ENCODE results near the gene NRXN2. TPM values are rescaled to one million over a fixed set of nuclear protein-coding genes. Genes with fewer than 3 reads are reported as not detected.

Gene NRXN2
- total RNA-seq, 1 donor from 2014 or later: 0.12 TPM

DNA sequence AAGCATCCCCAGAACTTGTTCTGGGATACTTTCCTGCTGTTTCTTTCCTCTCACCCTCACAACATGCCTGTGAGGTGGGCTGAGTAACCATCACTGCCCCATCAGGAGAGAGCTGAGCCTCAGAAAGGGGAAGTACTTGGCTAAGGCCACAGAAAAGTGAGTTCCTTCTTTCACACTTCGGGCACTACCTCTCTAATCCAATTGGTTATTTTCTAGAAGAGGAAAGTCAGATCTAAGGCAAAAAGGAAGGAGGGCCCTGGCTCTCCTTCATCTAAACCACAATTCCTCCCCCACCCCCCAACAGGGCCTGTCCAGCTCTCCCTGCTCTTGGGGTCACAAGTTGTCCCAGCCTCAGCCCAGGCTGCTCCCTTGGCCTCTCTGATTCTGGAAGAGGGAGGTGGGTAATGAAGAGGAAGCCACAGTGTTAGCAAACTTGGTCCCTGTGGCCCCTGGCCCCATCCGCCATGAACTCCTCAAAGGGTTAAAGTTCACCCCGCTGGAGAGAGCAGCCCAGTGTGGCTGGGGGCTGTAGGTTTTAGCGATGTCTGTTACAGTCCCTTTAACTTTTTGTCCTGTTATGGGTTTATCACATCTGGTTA is 98.0 kb downstream of the NRXN2 start:
- ATAC-seq: no peak

DNA sequence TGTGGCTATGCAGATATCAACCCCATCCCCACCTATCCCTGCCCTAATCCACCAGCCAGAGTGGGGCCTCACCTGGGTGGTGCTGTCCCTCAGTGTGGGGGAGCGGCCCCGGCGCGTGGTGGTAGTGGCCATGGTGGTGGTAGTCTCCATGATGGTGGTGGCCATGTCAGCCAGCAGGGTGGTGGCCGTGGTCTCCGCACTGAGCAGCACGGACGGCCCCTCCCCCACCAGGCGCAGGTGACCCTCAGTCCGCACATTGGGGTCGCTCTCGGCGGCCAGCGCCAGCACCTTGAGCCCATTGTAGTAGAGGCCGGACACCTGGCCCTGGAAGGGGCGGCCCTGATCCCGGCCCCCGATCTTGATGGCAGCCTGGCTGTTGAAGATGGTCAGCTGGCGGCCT is 100.3 kb downstream of the NRXN2 start:
- ATAC-seq: no peak

DNA sequence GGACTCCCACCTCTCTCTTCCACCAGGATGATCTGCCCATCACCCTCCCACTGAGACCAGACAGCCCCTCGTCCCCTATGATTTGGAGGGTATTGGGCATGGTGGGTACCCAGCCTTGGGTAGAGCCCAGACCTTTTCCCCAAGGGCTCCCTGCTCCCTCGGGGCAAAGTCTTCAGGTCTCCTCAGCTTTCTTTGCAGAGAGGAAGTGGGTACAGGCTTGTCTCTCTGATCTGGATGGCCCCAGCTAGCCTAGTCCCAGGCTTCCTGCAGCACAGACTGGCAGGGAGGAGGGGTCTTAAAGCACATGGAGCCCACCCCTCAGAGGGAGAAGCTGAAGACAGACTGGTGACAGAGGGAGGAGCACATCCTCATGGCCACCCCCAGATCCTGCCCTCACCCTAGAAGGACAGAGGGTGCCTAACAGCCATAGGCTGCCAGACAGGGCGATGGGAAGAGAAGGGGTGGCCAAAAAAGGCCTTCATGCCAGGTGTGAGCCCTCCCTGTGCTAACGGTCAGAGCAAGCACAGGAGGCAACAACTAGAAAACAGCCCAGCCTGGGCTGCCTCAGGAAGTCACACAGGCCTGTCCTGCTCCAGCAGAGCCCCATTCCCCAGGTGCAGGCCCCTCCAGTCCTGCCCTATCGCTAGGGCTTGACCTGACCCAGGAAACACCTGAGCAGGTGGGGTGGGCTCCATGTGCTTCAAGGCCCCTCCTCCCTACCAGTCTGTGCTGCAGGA is 101.5 kb downstream of the NRXN2 start:
- no peak for ATAC-seq

DNA sequence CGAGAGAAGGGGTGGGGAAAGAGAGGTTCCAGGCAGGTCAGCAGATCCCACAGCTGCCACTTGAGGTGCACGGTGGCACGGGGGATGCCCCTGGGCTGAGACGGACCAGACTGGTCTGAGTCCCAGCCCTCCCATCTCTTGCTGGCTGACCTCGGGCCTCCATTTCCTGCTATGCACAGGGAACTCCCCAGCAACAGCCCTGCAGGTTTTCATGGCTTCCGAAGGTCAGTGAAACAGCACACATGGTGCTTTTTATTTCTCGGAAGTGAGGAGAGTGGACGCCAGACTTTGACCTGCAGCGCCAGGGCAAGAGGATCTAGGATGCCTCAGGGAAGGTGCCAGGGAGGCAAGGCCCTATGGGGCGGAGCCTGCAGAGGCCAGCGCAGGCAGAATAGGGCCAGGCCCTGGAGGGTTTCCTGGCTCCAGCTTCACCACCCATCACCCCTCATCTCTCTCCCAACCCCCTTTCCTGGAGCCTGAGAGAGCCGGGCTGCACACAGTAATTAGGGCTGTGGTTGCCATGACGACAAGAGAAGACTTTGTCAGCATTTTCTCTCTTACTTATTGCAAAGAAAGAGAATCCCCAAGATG is 102.5 kb downstream of the NRXN2 start:
- no peak for ATAC-seq

DNA sequence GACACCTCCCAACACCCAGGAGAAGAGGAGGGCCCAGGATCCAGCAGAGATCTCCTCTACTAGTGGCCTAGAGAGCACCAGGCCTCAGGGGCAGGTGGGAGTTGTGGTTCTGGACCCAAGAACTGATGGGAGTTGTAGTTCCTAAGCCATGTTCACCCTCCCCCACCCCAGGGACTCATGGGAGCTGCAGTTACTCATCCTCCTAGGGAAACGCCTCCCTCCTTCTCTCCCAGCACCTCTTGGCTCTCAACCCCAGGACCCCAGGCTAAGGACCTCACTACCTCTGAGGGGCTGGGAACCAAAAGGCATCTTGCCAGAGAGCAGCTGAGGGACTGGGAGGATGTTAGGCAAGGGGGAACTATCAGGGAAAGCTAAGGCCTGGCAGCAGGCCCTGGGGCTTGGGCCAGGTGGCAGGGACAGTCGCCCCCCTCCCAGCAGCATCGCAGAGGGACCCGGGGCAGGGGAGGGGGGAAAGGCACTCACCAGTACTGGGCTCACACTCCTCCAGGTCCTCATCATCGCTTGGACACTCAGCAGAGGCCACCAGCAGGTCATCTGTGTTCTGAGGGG is 103.1 kb downstream of the NRXN2 start:
- ATAC-seq: peak; percentile 19

DNA sequence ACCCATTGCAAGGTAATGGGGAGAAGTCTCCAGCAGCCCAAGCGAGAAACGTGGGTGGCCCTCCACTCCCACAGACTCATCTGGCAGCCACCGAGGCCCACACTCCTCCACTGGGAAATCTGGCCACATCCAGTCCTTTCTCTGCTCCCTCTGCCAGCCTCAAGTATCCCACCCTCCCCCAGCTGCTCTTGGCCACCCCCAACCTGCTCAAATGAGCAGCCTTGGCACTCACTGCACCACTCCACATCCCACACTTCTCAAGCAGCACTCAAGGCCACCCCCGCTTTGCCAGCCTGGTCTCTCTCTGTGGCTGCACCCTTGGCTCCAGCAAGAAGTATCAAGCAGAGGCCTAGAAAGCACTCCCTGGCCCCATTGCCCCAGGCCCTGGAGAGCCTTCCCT is 103.8 kb downstream of the NRXN2 start:
- no peak for ATAC-seq

DNA sequence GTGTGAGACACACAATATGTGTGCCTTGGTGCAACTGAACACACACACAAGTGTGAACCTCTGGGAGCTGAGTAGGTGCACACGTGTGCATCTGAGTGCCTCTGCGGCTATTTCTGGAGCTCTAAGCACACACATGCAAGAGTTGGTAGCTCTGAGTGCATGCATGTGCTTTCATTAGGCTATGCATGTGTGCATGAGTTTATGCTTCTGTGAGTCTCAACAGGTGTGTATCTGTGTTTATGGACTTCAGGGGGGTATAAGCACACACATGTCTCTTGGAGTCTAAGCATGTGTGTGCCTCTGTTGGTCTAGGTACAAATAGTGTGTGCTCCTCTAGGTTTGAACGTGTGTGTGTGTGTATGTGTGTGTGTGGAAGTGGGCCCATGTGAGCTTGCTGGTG is 106.2 kb downstream of the NRXN2 start:
- ATAC-seq: no peak

DNA sequence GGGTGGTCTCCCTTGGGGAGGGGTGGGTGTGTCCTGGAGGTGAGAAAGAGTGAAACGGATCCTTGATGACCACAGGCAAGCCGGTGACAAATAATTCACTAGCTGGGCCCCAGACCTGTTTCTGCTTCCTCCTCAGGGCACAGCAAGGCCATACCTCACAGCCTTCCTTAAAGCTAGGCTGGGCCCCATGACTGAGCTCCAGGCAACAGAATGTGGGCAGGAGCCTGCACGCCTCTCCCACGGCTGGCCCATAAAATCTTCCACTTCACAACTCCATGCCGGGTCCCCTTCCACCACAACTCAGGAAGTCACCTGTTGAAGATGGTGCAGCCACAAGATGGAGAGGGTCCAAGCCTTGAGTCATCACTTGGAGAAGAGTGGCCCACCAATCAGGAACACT is 108.1 kb downstream of the NRXN2 start:
- no peak for ATAC-seq

DNA sequence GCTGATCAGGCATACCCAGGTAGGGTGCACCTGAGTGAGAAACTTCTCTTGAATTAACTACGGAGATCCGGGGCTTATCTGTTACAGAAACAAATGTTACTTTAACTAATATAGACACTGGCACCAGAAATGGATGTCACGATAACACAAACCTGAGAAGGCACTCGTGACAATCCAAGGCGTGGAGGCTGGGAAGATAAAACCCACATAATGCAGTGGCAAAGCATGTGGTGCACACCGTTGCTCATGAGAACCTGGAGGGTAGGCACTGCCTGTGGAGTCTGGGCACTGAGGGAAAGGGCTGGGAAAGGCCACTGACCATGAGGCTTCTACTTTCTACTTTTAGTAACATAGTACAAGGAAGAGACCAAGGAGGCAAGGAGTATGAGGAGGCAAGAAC is 109.3 kb downstream of the NRXN2 start:
- no peak for ATAC-seq

DNA sequence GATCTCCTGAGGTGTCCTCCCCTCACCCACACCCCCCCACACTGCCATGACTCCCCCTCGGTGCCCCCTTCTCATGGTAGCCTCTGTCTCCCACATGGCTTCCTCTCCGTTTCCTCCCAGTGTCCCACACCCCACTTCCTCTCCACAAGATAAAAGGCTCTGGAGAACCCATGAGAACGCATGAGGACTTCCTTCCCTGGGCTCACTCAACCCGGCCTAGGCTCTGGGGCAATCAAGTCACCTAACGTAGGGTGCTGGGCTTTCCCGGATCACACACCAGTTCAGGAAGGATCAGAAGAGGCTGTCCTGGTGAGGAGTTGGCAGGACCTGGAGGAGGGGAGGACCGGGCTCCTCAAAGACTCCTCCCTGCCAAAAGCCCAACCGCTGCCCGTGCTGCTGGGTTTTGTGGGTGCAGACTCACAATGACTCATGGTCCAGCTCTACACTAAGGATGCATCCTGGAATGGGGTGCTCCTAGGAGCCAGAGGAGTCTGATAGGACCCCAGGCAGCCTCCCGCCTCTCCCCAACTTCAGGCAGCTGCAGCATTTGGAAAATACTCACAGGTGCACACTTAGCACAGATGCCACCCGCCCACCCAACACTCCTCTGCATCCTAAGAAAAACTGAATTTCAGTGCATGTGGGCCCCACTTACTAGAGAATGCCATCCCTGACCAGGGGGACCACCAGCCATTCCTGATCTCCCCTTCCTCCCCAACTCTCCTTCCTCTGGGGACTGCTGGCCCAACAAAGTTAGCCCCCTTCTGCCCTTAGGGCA is 110.9 kb downstream of the NRXN2 start:
- no peak for ATAC-seq

DNA sequence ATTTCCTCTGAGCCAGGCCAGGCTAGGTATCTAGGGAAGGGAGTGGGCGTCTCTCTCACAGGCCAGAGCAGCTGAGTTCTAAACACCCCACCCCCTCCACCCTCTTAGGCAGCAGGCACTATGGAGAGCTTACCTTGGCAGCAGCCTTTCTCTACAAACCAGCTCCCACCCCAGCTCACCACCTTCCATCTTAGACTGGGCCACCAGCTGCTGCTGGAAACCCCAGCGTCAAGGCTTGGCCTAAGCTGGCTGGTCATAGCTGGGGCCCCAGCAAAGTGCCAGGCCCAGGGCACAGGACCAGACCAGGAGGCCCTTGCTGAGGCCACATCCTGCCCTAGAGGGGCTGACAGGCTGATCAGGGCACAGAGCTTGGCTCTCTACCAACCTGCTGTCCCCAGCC is 111.8 kb downstream of the NRXN2 start:
- ATAC-seq: no peak

DNA sequence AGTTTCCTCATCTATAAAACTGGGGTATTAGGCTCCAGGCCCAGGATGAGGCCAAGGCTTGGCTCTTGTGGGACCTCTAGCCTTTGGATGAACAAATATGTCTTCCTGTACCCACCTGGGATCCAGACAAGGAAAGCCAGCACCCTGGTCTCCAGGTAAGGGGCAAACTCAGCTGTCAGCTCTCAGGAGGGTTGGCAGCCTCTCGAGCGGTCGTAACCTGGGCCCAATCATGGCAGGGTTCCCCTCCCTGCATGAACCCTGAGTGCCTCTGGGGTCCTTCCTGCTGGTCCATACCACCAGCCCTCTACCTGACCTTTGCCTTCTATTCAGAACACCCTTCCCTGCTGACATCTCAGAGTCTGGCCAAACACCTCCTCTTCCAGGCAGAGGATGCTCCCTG is 112.4 kb downstream of the NRXN2 start:
- ATAC-seq: no peak

DNA sequence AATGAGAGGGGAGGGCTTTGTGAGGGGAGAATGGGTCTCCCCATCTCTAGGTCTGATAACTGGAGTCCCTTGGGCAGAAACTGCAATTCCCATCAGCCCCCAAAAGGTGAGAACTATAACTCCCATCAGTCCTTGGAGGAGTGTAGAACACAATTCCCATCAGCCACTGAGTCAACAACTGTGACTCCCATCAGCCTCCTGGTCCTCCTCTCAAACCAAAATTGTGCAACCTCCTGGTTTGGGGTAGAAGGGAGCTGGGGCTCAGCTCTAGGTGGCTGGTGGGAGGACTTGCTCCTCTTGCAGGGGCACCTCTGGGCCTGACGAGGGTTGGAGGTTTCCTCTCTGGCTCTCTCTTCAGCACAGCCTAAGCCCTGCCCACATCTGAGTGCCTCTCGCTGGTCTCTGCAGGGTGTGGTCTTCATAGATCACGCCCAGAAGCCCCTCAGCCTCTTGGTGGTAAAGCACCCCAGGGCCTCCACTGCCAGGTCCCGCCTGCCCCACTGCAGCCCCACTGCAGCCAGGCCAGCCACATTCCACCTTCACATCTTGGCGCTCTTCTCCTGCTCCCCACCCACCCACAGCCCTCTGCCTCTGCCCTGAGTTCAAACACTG is 113.5 kb downstream of the NRXN2 start:
- ATAC-seq: no peak

DNA sequence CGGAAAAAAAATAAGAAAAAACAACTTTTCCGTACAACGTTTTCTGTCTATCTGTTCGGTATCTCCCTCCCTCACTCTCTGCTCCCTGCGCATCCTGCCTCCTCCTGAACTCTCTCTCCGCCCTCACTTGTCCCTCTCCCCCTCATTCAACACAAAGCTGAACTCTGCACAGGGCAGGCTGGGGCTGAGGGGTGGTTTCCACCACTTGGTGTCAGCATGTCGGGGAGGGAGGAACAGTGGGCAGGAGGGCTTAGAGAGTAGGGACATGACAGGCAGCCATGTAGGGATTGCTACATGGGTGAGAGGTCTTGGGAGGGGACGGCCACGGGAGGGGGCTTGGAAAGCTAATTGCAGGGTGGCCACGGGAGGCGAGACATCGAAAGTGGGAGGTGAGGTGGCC is 114.4 kb downstream of the NRXN2 start:
- ATAC-seq: no peak

DNA sequence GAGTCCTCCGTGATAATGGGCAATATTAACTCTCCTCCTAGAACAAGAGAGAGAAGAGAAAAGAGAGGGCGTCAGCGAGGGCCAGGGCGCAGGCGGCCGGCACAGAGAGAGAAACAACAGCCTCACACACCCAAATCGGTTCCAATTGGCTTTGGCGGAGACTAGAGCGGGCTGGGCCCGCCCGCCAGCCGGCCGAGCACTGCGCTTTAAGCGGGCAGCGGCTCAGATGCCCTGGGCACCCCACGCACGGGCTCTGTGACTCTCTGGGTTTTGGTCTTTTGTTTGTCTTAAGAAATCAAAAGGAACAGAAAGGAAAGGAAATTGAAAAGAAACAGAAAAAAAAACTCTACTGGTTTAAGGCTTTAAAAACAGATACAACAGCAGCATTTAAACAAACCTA is 115.0 kb downstream of the NRXN2 start:
- ATAC-seq: no peak

DNA sequence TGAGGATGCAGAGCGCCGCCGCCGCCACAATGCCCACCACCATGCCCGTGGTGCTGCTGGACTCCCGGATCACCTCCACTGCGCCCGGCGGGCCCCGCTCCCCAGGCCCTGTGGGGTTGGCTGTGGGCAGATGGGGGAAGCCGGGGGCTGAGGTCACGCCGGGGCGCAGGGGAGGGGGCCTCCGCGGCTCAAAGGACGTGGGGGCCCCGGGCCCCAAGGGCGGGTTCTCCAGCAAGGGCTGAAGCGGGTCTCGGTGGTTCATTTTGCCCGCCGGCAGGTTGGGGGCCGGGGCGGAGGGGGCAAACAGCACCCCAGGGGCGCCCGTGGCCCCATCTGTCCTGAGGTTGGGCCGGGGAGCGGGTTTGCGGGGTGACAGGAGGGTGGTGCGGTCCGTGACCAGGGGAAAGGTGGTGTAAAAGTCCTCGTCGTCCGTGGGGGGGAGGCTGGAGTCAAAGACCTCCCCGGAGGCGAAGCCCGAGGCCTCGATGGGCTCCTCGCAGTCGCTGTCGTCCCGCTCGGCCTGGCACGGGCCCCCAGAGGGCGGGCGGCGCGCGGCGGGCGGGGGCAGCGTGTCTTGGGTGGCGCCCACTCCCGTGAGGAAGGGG is 115.5 kb downstream of the NRXN2 start:
- ATAC-seq: no peak

DNA sequence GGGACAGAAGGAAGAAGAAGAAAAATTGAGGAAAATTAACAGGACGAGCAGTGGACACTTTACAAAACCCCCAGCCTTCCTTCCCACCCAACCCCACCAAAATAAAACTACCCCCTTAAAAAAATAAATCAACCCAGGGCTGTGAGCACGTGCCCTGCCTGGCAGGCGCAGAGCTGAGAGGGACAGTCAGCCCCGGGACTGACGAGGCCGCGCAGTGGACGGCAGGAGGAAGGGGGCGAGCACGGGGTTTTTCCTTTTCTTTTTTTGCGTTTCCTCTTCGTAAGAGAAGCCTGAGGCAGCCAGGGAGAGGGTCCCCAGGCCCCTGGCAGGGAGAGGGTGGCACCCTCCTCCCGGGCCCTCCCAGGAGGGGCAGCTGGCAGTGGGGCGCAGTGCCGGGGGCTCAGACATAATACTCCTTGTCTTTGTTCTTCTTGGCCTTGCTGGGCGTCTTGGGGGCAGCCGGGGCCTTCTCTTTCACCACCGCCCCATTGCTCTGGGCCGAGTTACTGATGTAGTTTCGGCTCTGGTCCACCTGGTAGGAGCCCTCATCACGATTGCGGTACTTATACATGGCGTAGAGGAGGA is 116.1 kb downstream of the NRXN2 start:
- no peak for ATAC-seq

DNA sequence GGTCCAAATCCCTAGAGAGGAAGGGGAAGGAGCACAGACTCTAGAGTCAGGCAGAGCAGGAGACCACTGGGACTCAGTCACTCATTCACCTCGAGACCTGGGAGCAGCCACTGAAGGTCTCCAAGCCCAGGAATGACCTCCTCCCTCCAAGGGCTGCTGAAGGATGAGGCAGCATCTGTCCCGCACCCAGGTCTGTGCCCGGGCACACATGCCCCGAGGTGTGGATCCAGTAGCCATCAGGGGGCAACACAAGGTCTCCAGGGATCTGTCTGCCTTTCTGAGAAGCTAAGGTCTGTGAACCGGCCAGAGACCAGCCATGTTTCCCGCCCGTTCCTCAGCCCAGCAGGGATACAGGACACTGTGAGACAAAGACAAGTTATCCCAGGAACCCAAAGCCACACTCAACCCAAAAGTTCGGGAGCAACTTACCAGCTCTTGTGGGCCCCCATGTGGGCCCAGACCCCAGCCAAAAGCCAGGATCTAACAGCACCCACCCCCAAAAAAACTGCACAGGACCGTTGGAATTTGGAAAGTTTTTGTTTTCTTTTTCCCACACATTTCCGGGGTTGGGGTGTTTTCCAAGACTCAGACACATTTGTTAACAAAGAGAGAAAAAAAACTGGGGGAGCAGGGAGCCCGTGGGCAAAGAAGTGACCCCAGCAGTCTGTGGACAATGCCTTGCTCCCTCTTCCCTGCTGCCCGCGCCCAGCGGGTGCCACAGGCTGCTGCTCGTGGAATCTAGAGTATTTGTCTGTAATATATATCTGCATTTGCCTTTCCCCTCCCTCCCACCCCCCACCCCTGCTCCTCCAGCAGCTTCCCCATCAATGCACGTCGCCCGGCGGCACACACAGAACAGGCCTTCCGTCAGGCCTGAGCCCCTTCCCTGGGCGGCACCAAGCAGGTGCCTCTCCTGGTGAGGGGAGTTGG is 117.1 kb downstream of the NRXN2 start:
- ATAC-seq: no peak

DNA sequence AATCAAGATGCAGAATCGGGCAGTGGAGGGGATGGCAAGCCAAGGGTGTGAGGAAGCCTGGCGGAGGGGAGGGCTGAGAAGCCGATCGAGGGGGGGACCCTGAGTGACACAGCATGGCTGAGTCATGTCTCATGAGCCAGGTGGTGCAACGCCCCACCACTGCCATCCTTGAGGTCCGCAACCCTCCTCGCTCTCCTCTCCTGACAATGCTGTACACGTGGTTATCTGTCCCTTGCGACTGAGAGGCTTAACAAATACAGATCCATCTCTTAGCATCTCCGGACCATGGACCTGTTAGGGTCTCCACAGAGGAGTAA is 117.8 kb downstream of the NRXN2 start:
- no peak for ATAC-seq

DNA sequence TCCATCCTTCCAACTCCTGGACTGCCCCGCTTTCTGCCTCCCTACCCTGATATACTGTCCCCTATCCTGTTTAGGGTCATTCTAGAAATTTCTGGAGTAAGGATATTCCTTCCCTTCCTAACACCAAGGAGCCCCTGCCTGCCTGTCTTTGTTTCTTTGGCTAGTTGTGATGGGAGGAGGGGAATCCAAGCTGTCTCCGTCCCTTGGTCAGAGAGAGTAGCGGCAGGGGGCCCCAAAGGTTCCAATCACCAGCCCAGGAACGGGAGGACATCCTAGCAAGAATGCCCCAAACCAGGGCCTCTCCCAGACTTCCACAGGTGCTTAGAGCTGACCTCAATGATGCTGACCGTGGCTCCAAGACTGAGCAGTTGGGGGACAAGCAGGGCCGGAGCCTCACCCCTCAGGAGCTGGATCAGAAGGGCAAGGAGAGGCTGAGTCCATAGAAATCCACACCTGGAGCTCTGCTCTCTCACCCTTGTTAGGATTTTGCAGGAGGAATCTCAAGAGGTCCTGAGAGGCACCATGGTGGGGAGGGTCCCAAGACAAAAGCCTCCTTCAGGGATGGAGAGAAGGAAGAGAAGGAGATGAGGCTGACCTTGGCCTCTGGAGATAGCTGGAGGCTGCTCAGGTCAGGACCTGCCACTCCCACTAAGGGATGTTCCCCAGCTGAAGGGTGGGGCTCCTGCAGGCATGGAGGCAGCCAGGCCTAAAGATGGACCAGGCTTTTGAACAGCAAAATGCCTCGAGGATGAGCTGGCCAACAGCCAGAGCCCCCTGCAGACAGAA is 118.3 kb downstream of the NRXN2 start:
- ATAC-seq: no peak
